SK-N-SH (cell line): Measurements from ENCODE around the gene GTF2B. TPM values are rescaled to one million over a fixed set of nuclear protein-coding genes. Genes with fewer than 3 reads are reported as not detected.

Source experiments
- CTCF ChIA-PET: fragments of 300-600, 350-600 bp; formaldehyde crosslinking; extraction: SDS; loops from one replicate; lab custom pipeline; 2021; lab: Yijun Ruan, JAX
- POLR2A ChIA-PET: fragments of 350-600 bp; sonication (Branson Sonifier 250); formaldehyde crosslinking; extraction: SDS; loops from one replicate; lab custom pipeline; 2020; ENCODE audit warnings: antibody characterized with exemption, inconsistent platforms; lab: Yijun Ruan, JAX
- DNase-seq: peaks from one replicate; pipeline ENCODE4 v3.0.0; 2012
- H2AFZ ChIP-seq: fragments of 200-600 bp; sonication (generic); 2 replicates; pipeline ENCODE4 v1.8.1; 2016; ENCODE audit warnings: antibody characterized with exemption, mild to moderate bottlenecking, low read depth
- H3F3A ChIP-seq: fragments of 200-600 bp; sonication (generic); replicated peaks from 2 replicates; pipeline ENCODE3; 2016; ENCODE audit warnings: antibody characterized with exemption, mild to moderate bottlenecking; ENCODE audit not compliant: insufficient read depth
- H3K27ac ChIP-seq, 2 experiments: fragments of 200-500 bp in 1 of 2; fragments of 200-600 bp in 1 of 2; sonication (Bioruptor generic) in 1 of 2; sonication (generic), shearing (Covaris generic) in 1 of 2; 2 replicates each; pipeline versions ENCODE4 v1.5.1 to v1.6.1; 2014 to 2016; ENCODE audit warnings: low read depth in 2 of 2, inconsistent platforms in 1 of 2, low read length in 1 of 2, mild to moderate bottlenecking in 1 of 2, mixed read lengths in 1 of 2
- H3K27me3 ChIP-seq: fragments of 200-600 bp; sonication (generic), shearing (Covaris generic); 2 replicates; pipeline ENCODE4 v1.6.1; 2016; ENCODE audit warnings: mixed run types; ENCODE audit not compliant: insufficient read depth
- H3K36me3 ChIP-seq, 2 experiments: fragments of 200-500 bp in 1 of 2; fragments of 200-600 bp in 1 of 2; sonication (Bioruptor generic) in 1 of 2; sonication (generic) in 1 of 2; replicated peaks in 1 of 2; 2 replicates each; pipeline versions ENCODE3 to v1.5.1; 2014 to 2016; ENCODE audit warnings: low read length in 1 of 2, mild to moderate bottlenecking in 1 of 2; ENCODE audit not compliant: insufficient read depth in 2 of 2, control insufficient read depth in 1 of 2
- H3K4me1 ChIP-seq, 2 experiments: fragments of 200-500 bp in 1 of 2; fragments of 200-600 bp in 1 of 2; sonication (Bioruptor generic) in 1 of 2; sonication (generic), shearing (Covaris generic) in 1 of 2; 2 replicates each; pipeline versions ENCODE4 v1.5.1 to v1.6.1; 2014 to 2016; ENCODE audit warnings: low read depth in 1 of 2, low read length in 1 of 2, mixed run types in 1 of 2; ENCODE audit not compliant: insufficient read depth in 2 of 2, control insufficient read depth in 1 of 2
- H3K4me2 ChIP-seq: fragments of 200-600 bp; sonication (generic), shearing (Covaris generic); 2 replicates; pipeline ENCODE4 v1.6.1; 2017; ENCODE audit warnings: mixed run types
- H3K4me3 ChIP-seq, 2 experiments: fragments of 200-500 bp in 1 of 2; fragments of 200-600 bp in 1 of 2; sonication (Bioruptor generic) in 1 of 2; sonication (generic), shearing (Covaris generic) in 1 of 2; 2 replicates each; pipeline versions ENCODE4 v1.5.1 to v1.8.1; 2014 to 2016; ENCODE audit warnings: low read depth in 2 of 2, inconsistent platforms in 1 of 2, low read length in 1 of 2, mild to moderate bottlenecking in 1 of 2, mixed read lengths in 1 of 2, moderate library complexity in 1 of 2
- H3K79me2 ChIP-seq: fragments of 200-600 bp; sonication (generic); 2 replicates; pipeline ENCODE4 v1.8.1; 2017; ENCODE audit warnings: mild to moderate bottlenecking; ENCODE audit not compliant: insufficient read depth
- H3K9ac ChIP-seq: fragments of 200-600 bp; sonication (generic); 2 replicates; pipeline ENCODE4 v1.6.1; 2017; ENCODE audit warnings: mixed run types
- H3K9me2 ChIP-seq: fragments of 200-600 bp; sonication (generic); 2 replicates; pipeline ENCODE4 v1.6.1; 2017; ENCODE audit warnings: mixed run types
- H3K9me3 ChIP-seq: fragments of 200-600 bp; sonication (generic); 2 replicates; pipeline ENCODE4 v1.6.1; 2017; ENCODE audit warnings: mixed run types, mild to moderate bottlenecking, moderate library complexity
- H4K20me1 ChIP-seq: fragments of 200-600 bp; sonication (generic); 2 replicates; pipeline ENCODE4 v1.6.1; 2017; ENCODE audit warnings: mild to moderate bottlenecking, mixed run types; ENCODE audit not compliant: insufficient read depth
- CHD2 ChIP-seq: fragments of 150-350 bp; IDR thresholded peaks from 2 replicates; pipeline ENCODE4 v1.6.1; 2018; ENCODE audit warnings: low read length; ENCODE audit not compliant: partially characterized antibody
- CTCF ChIP-seq: fragments of 200-600 bp; sonication (generic); IDR thresholded peaks from 2 replicates; pipeline ENCODE4 v1.6.1; 2017; ENCODE audit warnings: antibody characterized with exemption, mild to moderate bottlenecking, moderate library complexity
- FOXJ3 ChIP-seq: sonication (generic); formaldehyde crosslinking; IDR thresholded peaks from 2 replicates; pipeline ENCODE4 v1.5.1; 2020; ENCODE audit warnings: mild to moderate bottlenecking, missing genetic modification reagents
- FOXM1 ChIP-seq: IDR thresholded peaks from 2 replicates; pipeline ENCODE4 v1.4.0; 2012; ENCODE audit warnings: low read depth, mild to moderate bottlenecking
- GABPA ChIP-seq: IDR thresholded peaks from 2 replicates; pipeline ENCODE4 v1.4.0; 2012; ENCODE audit warnings: low read depth, mild to moderate bottlenecking
- GATA2 ChIP-seq: sonication (generic); formaldehyde crosslinking; IDR thresholded peaks from 2 replicates; pipeline ENCODE4 v1.5.0; 2020; ENCODE audit warnings: mild to moderate bottlenecking, missing genetic modification reagents
- IRF3 ChIP-seq: fragments of 150-350 bp; IDR thresholded peaks from 2 replicates; pipeline ENCODE4 v1.6.1; 2016; ENCODE audit warnings: mild to moderate bottlenecking, low read depth, low read length
- JUND ChIP-seq: IDR thresholded peaks from 2 replicates; pipeline ENCODE4 v1.4.0; 2012
- MAX ChIP-seq: IDR thresholded peaks from 2 replicates; pipeline ENCODE4 v1.4.0; 2012; ENCODE audit warnings: low read depth
- NFIC ChIP-seq: IDR thresholded peaks from 2 replicates; pipeline ENCODE4 v1.4.0; 2012; ENCODE audit warnings: borderline replicate concordance
- RFX5 ChIP-seq: IDR thresholded peaks from 2 replicates; pipeline ENCODE4 v1.6.1; 2012; ENCODE audit warnings: mild to moderate bottlenecking, improper control_type of control experiment, low read length
- SIN3A ChIP-seq: IDR thresholded peaks from 2 replicates; pipeline ENCODE4 v1.6.1; 2012; ENCODE audit warnings: low read depth, mild to moderate bottlenecking, low read length, moderate library complexity, borderline replicate concordance
- SMC3 ChIP-seq: IDR thresholded peaks from 2 replicates; pipeline ENCODE4 v1.6.1; 2012; ENCODE audit warnings: low read depth, low read length, improper control_type of control experiment
- TAF1 ChIP-seq: IDR thresholded peaks from 2 replicates; pipeline ENCODE4 v1.6.1; 2012; ENCODE audit warnings: low read depth, mild to moderate bottlenecking, low read length, moderate library complexity, borderline replicate concordance
- USF1 ChIP-seq: IDR thresholded peaks from 2 replicates; pipeline ENCODE4 v1.4.0; 2012; ENCODE audit warnings: low read depth, borderline replicate concordance
- polyA plus RNA-seq, 3 experiments: library from polyadenylated mRNA; depleted of rRNA; stranded (reverse); fragments of >200 nt; gene quantifications; 2 replicates each; pipeline ENCODE4 v1.2.3, GENCODE V29; 2012

GTF2B gene
- polyA plus RNA-seq, 1 of the 3 experiments (the other 2 are of a cell fraction), result 26.0 TPM

- no peaks in the 10 kb centered on the region for H3K9me2 ChIP-seq
- ChIA-PET CTCF (interaction anchor here (1.0 kb wide), 1 partner anchor 12 kb away, joined by 5 read pairs; no protein-coding TSS in a partner anchor), POLR2A (no interaction called here)
- no peak overlapping the region for H3K9ac ChIP-seq
- TF ChIP-seq TAF1 (no peak), SMC3 (no peak), USF1 (no peak), GABPA (no peak), CTCF (no peak), MAX (no peak), SIN3A (no peak), JUND (no peak), IRF3 (no peak), CHD2 (no peak), RFX5 (no peak), NFIC (no peak), FOXJ3 (no peak), GATA2 (CRISPR knock-in tag) (no peak), FOXM1 (no peak)
- DNase-seq, result no peak
- H3K9me3 ChIP-seq, result no peaks in the 10 kb centered on the region
- H2AFZ ChIP-seq, result no peak overlapping the region
- no peak overlapping the region for H3K4me3 ChIP-seq
- no peaks in the 10 kb centered on the region for H3K4me1 ChIP-seq
- no peaks in the 10 kb centered on the region for H3K79me2 ChIP-seq
- no peak overlapping the region for H3K4me2 ChIP-seq
- no peaks in the 10 kb centered on the region for H4K20me1 ChIP-seq
- H3F3A ChIP-seq, result peaks cover 10% of the 10 kb centered on the region
- no peak overlapping the region for H3K27ac ChIP-seq
- peaks cover 44 to 67% of the 10 kb centered on the region in 2 experiments for H3K36me3 ChIP-seq
- H3K27me3 ChIP-seq, result no peaks in the 10 kb centered on the region
Observed at GRCh38 chr1:88936223-88936523, 44.8 kb upstream of the GTF2B start.
